Left ventricle myocardium inferior (tissue), 1 donor: ENCODE data around the gene TSR1. TPM values are rescaled to one million over a fixed set of nuclear protein-coding genes. Genes with fewer than 3 reads are reported as not detected.

Experiments
- DNase-seq: peaks from one replicate; pipeline ENCODE4 v3.0.0-alpha.2; 2020
- H3K27ac ChIP-seq: fragments of 200-600 bp; replicated peaks from 2 replicates; pipeline ENCODE4 v1.8.0; 2021
- H3K27me3 ChIP-seq: fragments of 200-600 bp; 2 replicates; pipeline ENCODE4 v1.8.0; 2021; ENCODE audit warnings: low read depth
- H3K36me3 ChIP-seq: fragments of 200-600 bp; 2 replicates; pipeline ENCODE4 v1.8.0; 2021
- H3K4me1 ChIP-seq: fragments of 200-600 bp; 2 replicates; pipeline ENCODE4 v1.8.0; 2021
- H3K4me3 ChIP-seq: fragments of 200-600 bp; 2 replicates; pipeline ENCODE4 v1.8.0; 2021; ENCODE audit warnings: mild to moderate bottlenecking, moderate library complexity
- H3K9me3 ChIP-seq: fragments of 200-600 bp; replicated peaks from 2 replicates; pipeline ENCODE4 v1.8.0; 2021
- CTCF ChIP-seq: fragments of 200-600 bp; IDR thresholded peaks from 2 replicates; pipeline ENCODE4 v1.8.0; 2021; ENCODE audit warnings: antibody characterized with exemption, mild to moderate bottlenecking, borderline replicate concordance
- intact Hi-C: fragments of 100-400 bp; cut with micrococcal nuclease; formaldehyde crosslinking; loops from one replicate; pipeline ENCODE4 v1.11.0; 2022
- total RNA-seq: library from RNA; stranded (reverse); fragmentation: NEBNext Ultra II Directional; extraction: Animal tissue kit (Norgen Biotek cat#: 25700); gene quantifications from one replicate; pipeline ENCODE4 v1.2.1, GENCODE V29; 2021
- donor health status: DM: no; HTN: yes; CAD: no; lungs with severe emphysema.

The TSR1 gene
- total RNA-seq, 1 donor from 2014 or later: 19.0 TPM

- peak within 1 kb of the TSS; percentile 90 for H3K27ac ChIP-seq
- H3K4me3 ChIP-seq: peak within 1 kb of the TSS; percentile 77
- peak; percentile 72 for DNase-seq
- intact Hi-C loops: no loop called here
- H3K9me3 ChIP-seq: no peaks in the 10 kb centered on the region
- peaks cover 38% of the 10 kb centered on the region for H3K4me1 ChIP-seq
- H3K36me3 ChIP-seq: peaks cover 37% of the 10 kb centered on the region
- no peak for TF ChIP-seq CTCF
- no peaks in the 10 kb centered on the region for H3K27me3 ChIP-seq
Observed at GRCh38 chr17:2336852-2337543, 741 bp upstream of the TSR1 start, which contains the start of gene SGSM2. SGSM2 (plus strand) TSS chr17:2337501; CDS start chr17:2337689, 188 bp downstream.

- Histone ChIP-seq H3K27me3 (no peaks in the 10 kb centered on the region), H3K4me3 (peak overlapping the region; percentile 77), H3K36me3 (peaks cover 45% of the 10 kb centered on the region), H3K27ac (peak overlapping the region; percentile 90), H3K9me3 (no peaks in the 10 kb centered on the region), H3K4me1 (peaks cover 38% of the 10 kb centered on the region)
- intact Hi-C loops: no loop called here
- no peak for DNase-seq
- no peak for TF ChIP-seq CTCF
Observed at GRCh38 chr17:2335726-2336214, 487 bp downstream of the TSR1 start.

- intact Hi-C loops: no loop called here
- peaks cover 88% of the 10 kb centered on the region for H3K36me3 ChIP-seq
- H3K4me3 ChIP-seq: no peak overlapping the region
- H3K27ac ChIP-seq: no peak overlapping the region
- TF ChIP-seq CTCF: no peak
- H3K27me3 ChIP-seq: no peaks in the 10 kb centered on the region
- DNase-seq: no peak
- H3K4me1 ChIP-seq: peaks cover 18% of the 10 kb centered on the region
- no peaks in the 10 kb centered on the region for H3K9me3 ChIP-seq
Observed at GRCh38 chr17:2331303-2331702, 5.0 kb downstream of the TSR1 start.

GRCh38 chr17:2323629-2324314 is 12.5 kb downstream of the TSR1 start:
- Histone ChIP-seq H3K27me3 (no peaks in the 10 kb centered on the region), H3K36me3 (peaks cover 75% of the 10 kb centered on the region), H3K27ac (no peak overlapping the region), H3K9me3 (no peaks in the 10 kb centered on the region), H3K4me3 (no peak overlapping the region), H3K4me1 (no peaks in the 10 kb centered on the region)
- DNase-seq: no peak
- TF ChIP-seq CTCF: no peak
- intact Hi-C loops: no loop called here

GRCh38 chr17:2321399-2321798 is 14.9 kb downstream of the TSR1 start:
- Histone ChIP-seq H3K9me3 (no peaks in the 10 kb centered on the region), H3K27ac (no peak overlapping the region), H3K4me1 (no peaks in the 10 kb centered on the region), H3K27me3 (no peaks in the 10 kb centered on the region), H3K4me3 (no peak overlapping the region), H3K36me3 (peaks cover 55% of the 10 kb centered on the region)
- intact Hi-C loops: no loop called here
- no peak for DNase-seq
- TF ChIP-seq CTCF: no peak
